Right lobe of liver (tissue), 6 donors: ENCODE results near the gene NDUFA13. TPM values are rescaled to one million over a fixed set of nuclear protein-coding genes. Genes with fewer than 3 reads are reported as not detected.

Experiments used
- ATAC-seq, 4 donors: fragments of 200-7000 bp; cut with Tn5 transposase; one replicate each; pipeline ENCODE4 v1.9.1; 2020; ENCODE audit warnings: mild to moderate bottlenecking in 4 of 4, moderate library complexity in 4 of 4
- DNase-seq, 3 donors: peaks; one replicate each; pipeline ENCODE4 v3.0.0-alpha.2; 2020
- H3K27ac ChIP-seq, 3 donors: fragments of 200-600 bp; one replicate each; pipeline ENCODE4 v1.8.0; 2022
- H3K27me3 ChIP-seq, 2 donors: fragments of 200-600 bp; one replicate each; pipeline ENCODE4 v1.8.0; 2022
- H3K36me3 ChIP-seq, 4 donors: fragments of 200-600 bp; sonication (generic) in 1 of 4; one replicate each; pipeline versions ENCODE4 v1.5.1 to v1.8.0; 2017 to 2022; ENCODE audit warnings: control low read depth in 1 of 4
- H3K4me1 ChIP-seq, 4 donors: fragments of 200-600 bp; sonication (generic) in 1 of 4; one replicate each; pipeline versions ENCODE4 v1.5.1 to v1.8.0; 2017 to 2022; ENCODE audit warnings: control low read depth in 1 of 4
- H3K4me3 ChIP-seq, 3 donors: fragments of 200-600 bp; one replicate each; pipeline ENCODE4 v1.8.0; 2022
- H3K9me3 ChIP-seq, 4 donors: fragments of 200-600 bp; sonication (generic) in 1 of 4; one replicate each; pipeline versions ENCODE4 v1.5.1 to v1.8.0; 2017 to 2022; ENCODE audit warnings: control low read depth in 1 of 4
- CTCF ChIP-seq, 4 donors: fragments of 200-600 bp in 3 of 4; fragments of 450-650 bp in 1 of 4; IDR thresholded peaks; one replicate each; pipeline versions ENCODE4 v1.5.1 to v1.8.0; 2016 to 2022; ENCODE audit warnings: antibody characterized with exemption in 4 of 4, mild to moderate bottlenecking in 2 of 4
- POLR2A ChIP-seq: fragments of 450-650 bp; IDR thresholded peaks from one replicate; pipeline ENCODE4 v1.6.1; 2017; ENCODE audit warnings: antibody characterized with exemption, mild to moderate bottlenecking
- WGBS: methylation state at CpG from one replicate; pipeline ENCODE4 v1.1.6; 2018; ENCODE audit warnings: low coverage, low lambda C conversion rate; ENCODE audit not compliant: insufficient coverage; ENCODE audit errors: missing lambda C conversion rate; 5-methylcytosine and 5-hydroxymethylcytosine counted together
- intact Hi-C, 2 donors: fragments of 100-400 bp; cut with DNase I; formaldehyde crosslinking; loops; one replicate each; pipeline versions ENCODE4 v1.11.2 to v1.14.1; 2022
- total RNA-seq, 6 experiments: library from RNA; depleted of rRNA in 2 of 6; stranded (reverse); fragments of >200 nt in 2 of 6; fragmentation: NEBNext Ultra II Directional in 3 of 6; extraction: Animal tissue kit (Norgen Biotek cat#: 25700) in 3 of 6; gene quantifications; one replicate each; pipeline versions ENCODE4 v1.1.0 to v1.2.4, GENCODE V29; 2016 to 2023
- donor health status: DM: no; HTN: yes; CAD: no.
- donor health status: DM: no; HTN: no; CAD: no.
- donor health status: DM: no; HTN: no; CAD: no.
- donor health status: DM: no; HTN: yes; CAD: no.
- donor health status: DM: no; HTN: yes; CAD: no.

NDUFA13 gene
- total RNA-seq, 6 experiments from 2014 or later, result 20.8 to 202 (median 154) TPM

GRCh38 chr19:19550972-19551852 lies 35.2 kb downstream of the NDUFA13 start:
- TF ChIP-seq POLR2A (no peak), CTCF (IDR thresholded peaks at IDR 0.05) (no peak)
- no peak overlapping the region for H3K27ac ChIP-seq
- no peaks in the 10 kb centered on the region for H3K4me1 ChIP-seq
- 83% methylated on average over 2 of the region's 10 CpGs for WGBS
- H3K4me3 ChIP-seq, result no peak overlapping the region
- H3K36me3 ChIP-seq, result no peaks in the 10 kb centered on the region
- H3K9me3 ChIP-seq, result no peaks in the 10 kb centered on the region
- intact Hi-C loops, result no loop called here
- no peak for ATAC-seq
- H3K27me3 ChIP-seq, result no peaks in the 10 kb centered on the region
- DNase-seq, result no peak

DNA sequence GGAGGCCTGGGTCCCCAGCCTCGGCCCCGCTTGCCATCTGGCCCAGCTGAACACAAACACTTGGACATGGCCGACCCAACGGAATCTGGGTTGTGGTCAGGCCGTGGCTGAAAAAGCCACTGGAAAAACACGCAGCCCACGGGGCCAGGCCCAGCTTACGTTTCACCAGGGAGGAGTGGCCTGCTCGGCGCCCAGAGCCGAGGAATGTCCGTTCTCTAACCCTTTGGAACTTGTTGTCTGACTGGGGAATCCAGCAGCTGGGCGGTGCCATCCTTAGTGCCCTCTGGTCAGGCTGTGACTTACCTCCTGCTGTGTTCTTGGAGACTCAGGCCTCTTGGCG lies 35.8 kb downstream of the NDUFA13 start:
- intact Hi-C loops, result no loop called here
- DNase-seq (no peak), ATAC-seq (no peak)
- Histone ChIP-seq H3K27ac (no peak overlapping the region), H3K9me3 (no peaks in the 10 kb centered on the region), H3K4me3 (no peak overlapping the region), H3K4me1 (no peaks in the 10 kb centered on the region), H3K36me3 (no peaks in the 10 kb centered on the region), H3K27me3 (no peaks in the 10 kb centered on the region)
- no CpG with 5 or more reads among the region's 14 CpGs for WGBS
- TF ChIP-seq CTCF (IDR thresholded peaks at IDR 0.05) (no peak), POLR2A (no peak)

DNA sequence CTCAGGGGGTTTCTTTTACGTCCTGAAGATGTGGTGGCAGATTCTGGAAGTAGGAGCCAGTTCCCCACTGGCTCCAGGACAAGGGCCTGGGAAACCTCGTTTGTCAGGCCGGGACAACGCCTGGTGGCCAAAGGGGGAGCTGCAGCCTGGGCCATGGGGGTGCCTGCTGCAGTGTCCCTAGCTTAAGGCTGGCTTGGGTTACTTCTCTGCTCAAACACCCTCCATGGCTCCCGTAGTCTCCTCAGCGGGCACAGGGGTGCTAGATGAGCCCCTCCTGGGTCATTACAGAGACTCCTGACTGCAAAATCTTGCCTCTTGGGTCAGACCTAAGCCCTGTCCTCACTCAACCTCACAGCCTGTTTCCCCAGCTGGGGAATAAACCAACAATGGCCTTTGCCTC lies 36.8 kb downstream of the NDUFA13 start:
- H3K36me3 ChIP-seq, result no peaks in the 10 kb centered on the region
- intact Hi-C loops, result no loop called here
- no peaks in the 10 kb centered on the region for H3K9me3 ChIP-seq
- no peak overlapping the region for H3K4me3 ChIP-seq
- no peak for DNase-seq
- no peaks in the 10 kb centered on the region for H3K4me1 ChIP-seq
- TF ChIP-seq CTCF (IDR thresholded peaks at IDR 0.05) (peak; percentile 21 to 39 (median 26)), POLR2A (no peak)
- no peak overlapping the region for H3K27ac ChIP-seq
- H3K27me3 ChIP-seq, result no peaks in the 10 kb centered on the region
- peak in 2 of 4 donors; percentile 31 to 48 for ATAC-seq
- no CpG with 5 or more reads among the region's 6 CpGs for WGBS

- intact Hi-C loops, result no loop called here
Measured at GRCh38 chr19:19553670-19554069, 37.6 kb downstream of the NDUFA13 start.

More at GRCh38 chr19:19553670-19554069, 37.6 kb downstream of the NDUFA13 start:
- Histone ChIP-seq H3K36me3 (no peaks in the 10 kb centered on the region), H3K4me1 (no peaks in the 10 kb centered on the region), H3K4me3 (no peak overlapping the region), H3K27ac (no peak overlapping the region), H3K9me3 (no peaks in the 10 kb centered on the region), H3K27me3 (no peaks in the 10 kb centered on the region)
- TF ChIP-seq POLR2A (no peak), CTCF (IDR thresholded peaks at IDR 0.05) (no peak)
- 68% methylated on average over 3 of the region's 10 CpGs for WGBS
- ATAC-seq (no peak), DNase-seq (no peak)
